Measurements from ENCODE around the gene SH2D4B.
"Not testable (repeated sequence)": the region's sequence is repeated elsewhere in the genome, so short reads cannot be mapped to it uniquely, and the experiment has no call there.

Gene SH2D4B

DNA sequence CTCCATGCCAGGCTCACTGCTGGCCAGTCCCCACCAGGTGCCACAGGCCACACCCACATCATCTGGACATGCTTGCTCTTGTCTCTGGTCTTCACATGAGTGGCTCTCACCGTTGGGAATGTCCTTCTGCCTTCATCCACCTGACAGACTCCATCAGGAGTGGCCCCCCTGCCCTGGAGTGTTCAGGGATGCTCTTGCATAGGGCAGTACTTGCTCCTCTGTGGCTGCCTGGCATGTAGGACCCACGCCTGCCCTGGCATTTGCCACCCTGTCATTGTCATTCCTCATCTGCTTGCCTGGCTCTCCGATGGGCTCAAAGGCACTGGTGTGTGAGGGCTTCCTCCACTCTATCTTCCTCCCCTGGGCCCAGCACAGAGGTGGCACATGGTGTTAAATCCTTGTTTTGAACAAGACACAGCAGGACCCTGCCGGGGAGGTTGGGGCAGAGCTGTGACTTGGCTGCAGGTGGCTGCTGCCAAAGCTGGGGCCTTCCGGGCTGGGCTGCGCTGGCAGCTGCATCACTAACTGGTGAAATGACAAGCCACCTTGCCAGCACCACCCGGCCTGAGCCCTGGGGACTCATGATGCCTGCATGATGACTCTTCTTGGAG is 1.8 kb downstream of the SH2D4B start:
- H3K4me3 Mint-ChIP-seq: no peak overlapping the region
- H3K4me1 Mint-ChIP-seq (ENCODE audit: low read depth): peaks cover 24% of the 10 kb centered on the region
- no peak overlapping the region for H3K27ac Mint-ChIP-seq
- H3K9me3 Mint-ChIP-seq: no peaks in the 10 kb centered on the region
- intact Hi-C loops (cut with micrococcal nuclease): loop anchor here (5.0 kb wide), 1 partner anchor 58 kb away; no protein-coding TSS in a partner anchor
- H3K36me3 Mint-ChIP-seq (ENCODE audit: low read depth): no peaks in the 10 kb centered on the region
- H3K27me3 Mint-ChIP-seq: peaks cover 2% of the 10 kb centered on the region

DNA sequence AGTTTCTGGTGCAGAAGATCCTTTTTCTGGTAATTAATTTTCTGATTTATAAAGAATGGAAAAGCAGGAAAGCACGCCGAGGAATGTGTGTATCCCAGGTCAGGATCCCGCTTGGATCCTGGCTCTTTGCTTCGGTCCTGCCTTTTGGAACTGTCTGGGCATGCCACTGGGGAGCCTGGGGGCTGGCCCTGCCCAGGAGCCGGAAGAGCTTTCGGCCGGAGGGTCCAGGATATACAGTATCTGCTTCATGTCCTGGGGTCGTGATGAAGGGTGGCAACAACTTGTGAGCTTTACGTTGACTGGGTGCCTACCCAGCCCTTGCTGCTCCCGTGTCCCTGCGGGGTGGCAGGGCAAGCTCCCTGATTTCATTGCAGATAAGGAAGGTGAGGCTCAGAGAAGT is 2.4 kb downstream of the SH2D4B start:
- H3K4me1 Mint-ChIP-seq (ENCODE audit: low read depth): peaks cover 26% of the 10 kb centered on the region
- H3K36me3 Mint-ChIP-seq (ENCODE audit: low read depth): no peaks in the 10 kb centered on the region
- intact Hi-C loops (cut with micrococcal nuclease): no loop called here
- H3K27ac Mint-ChIP-seq: no peak overlapping the region
- H3K9me3 Mint-ChIP-seq: no peaks in the 10 kb centered on the region
- no peak overlapping the region for H3K4me3 Mint-ChIP-seq
- peaks cover 5% of the 10 kb centered on the region for H3K27me3 Mint-ChIP-seq

DNA sequence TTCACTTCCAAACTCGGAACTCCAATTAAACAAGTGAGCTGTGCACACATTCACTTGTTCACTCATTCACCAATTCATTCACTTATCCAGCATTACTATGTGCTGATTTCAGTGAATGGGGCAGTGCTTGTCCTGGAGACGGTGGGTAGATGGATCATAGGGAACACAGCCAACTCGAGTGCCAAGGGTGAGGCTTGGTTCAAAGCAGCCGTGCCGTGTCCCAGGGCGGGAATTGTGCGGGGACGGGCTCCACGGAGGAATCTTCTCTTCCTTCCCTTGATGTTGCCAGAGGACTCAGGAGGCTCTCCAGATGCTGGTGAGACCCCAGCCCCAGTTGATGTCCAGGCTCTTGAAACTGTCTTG is 2.9 kb downstream of the SH2D4B start:
- H3K27ac Mint-ChIP-seq: no peak overlapping the region
- peaks cover 9% of the 10 kb centered on the region for H3K27me3 Mint-ChIP-seq
- peaks cover 27% of the 10 kb centered on the region for H3K4me1 Mint-ChIP-seq (ENCODE audit: low read depth)
- intact Hi-C loops (cut with micrococcal nuclease): no loop called here
- no peaks in the 10 kb centered on the region for H3K9me3 Mint-ChIP-seq
- no peak overlapping the region for H3K4me3 Mint-ChIP-seq
- H3K36me3 Mint-ChIP-seq (ENCODE audit: low read depth): no peaks in the 10 kb centered on the region

DNA sequence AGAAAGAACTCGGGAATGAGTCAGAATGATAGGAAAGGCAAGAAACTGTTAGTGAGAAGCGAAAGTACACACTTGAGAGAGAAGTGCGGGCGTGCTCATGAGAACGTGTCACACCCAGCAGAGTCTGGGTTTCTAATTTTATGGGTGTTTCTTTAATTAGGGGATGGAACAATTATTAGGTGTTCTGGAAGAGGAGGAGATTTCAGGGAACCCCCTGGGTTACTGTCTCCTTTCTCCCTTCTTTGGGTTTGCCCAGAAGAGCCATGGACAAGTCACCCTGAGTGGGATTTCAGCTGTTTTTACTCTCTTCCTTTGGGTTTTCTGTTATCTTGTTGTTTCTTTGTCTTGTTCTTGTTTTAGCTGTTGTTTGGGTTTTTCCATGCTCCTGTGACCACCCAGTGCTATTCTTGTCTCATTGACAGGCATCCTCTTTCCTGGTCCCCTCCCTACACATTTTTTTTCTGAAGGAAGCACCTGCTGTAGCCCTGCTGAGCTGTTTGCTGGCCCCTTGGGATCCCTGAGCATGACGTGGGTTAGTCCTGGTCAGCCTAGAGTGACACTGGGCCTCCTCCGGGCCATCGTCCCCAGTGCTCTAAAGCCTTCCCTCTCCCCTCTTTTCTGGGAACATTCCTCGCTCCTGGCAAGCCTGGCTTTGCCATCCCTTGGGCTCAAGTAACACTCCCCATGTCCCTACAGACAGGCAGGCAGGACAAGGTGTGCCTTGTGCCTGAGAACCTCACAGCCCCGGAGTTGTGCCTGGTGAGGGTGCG is 3.5 kb downstream of the SH2D4B start:
- no peaks in the 10 kb centered on the region for H3K9me3 Mint-ChIP-seq
- no peak overlapping the region for H3K27ac Mint-ChIP-seq
- H3K4me3 Mint-ChIP-seq: no peak overlapping the region
- H3K36me3 Mint-ChIP-seq (ENCODE audit: low read depth): no peaks in the 10 kb centered on the region
- intact Hi-C loops (cut with micrococcal nuclease): no loop called here
- H3K4me1 Mint-ChIP-seq (ENCODE audit: low read depth): peaks cover 22% of the 10 kb centered on the region
- H3K27me3 Mint-ChIP-seq: peaks cover 11% of the 10 kb centered on the region

DNA sequence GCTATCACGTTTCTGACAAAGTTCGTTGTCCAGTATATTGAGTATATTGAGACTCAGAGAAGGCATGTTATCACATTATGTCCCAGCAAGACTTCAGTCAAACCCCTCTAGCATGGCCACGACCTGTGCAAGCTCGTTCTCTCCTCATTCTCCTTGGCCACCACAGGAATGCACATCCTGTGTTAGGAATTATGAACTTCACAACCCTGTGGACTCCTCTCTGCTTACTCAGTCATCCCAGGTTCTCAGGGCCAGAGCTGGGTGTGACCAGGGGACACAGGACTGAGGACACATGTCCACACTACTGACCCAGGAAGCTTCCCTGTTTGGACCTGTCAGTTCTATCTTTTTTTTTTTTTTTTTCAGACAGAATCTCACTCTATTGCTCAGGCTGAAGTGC is 4.4 kb downstream of the SH2D4B start:
- intact Hi-C loops (cut with micrococcal nuclease): no loop called here
- Mint-ChIP-seq H3K4me3 (no peak overlapping the region), H3K4me1 (ENCODE audit: low read depth) (peaks cover 18% of the 10 kb centered on the region), H3K27ac (no peak overlapping the region), H3K27me3 (peaks cover 12% of the 10 kb centered on the region), H3K36me3 (ENCODE audit: low read depth) (no peaks in the 10 kb centered on the region), H3K9me3 (no peaks in the 10 kb centered on the region)

DNA sequence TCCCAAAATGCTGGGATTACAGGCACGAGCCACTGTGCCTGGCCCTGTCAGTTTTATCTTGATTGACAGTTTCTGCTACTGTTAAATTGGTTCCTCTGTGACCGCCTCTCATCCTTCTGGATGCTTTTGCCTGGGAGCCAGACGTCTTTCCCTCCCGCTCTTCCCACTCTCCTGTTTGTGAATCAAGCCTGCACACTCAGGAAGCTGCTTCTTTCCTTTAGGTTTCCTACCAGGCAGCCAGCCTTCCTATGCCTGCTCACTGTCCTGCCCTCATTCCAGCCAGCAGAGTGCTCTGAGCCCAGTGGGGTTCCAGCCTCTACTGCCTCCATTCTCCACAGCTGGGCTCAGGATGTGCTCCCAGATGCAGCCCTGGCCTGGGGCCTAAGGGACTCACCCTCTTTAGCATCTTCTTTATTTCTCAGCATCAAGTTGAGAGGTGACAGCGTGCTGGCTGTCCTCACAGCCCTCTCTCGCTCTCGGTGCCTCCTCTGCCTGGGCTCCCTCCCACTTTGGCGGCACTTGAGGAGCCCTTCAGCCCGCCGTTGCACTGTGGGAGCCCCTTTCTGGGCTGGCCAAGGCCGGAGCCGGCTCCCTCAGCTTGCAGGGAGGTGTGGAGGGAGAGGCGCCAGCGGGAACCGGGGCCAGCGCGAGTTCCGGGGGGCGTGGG is 5.1 kb downstream of the SH2D4B start:
- no peaks in the 10 kb centered on the region for H3K36me3 Mint-ChIP-seq (ENCODE audit: low read depth)
- no peak overlapping the region for H3K4me3 Mint-ChIP-seq
- no peak overlapping the region for H3K27ac Mint-ChIP-seq
- peaks cover 12% of the 10 kb centered on the region for H3K27me3 Mint-ChIP-seq
- peaks cover 18% of the 10 kb centered on the region for H3K4me1 Mint-ChIP-seq (ENCODE audit: low read depth)
- intact Hi-C loops (cut with micrococcal nuclease): no loop called here
- H3K9me3 Mint-ChIP-seq: no peaks in the 10 kb centered on the region

DNA sequence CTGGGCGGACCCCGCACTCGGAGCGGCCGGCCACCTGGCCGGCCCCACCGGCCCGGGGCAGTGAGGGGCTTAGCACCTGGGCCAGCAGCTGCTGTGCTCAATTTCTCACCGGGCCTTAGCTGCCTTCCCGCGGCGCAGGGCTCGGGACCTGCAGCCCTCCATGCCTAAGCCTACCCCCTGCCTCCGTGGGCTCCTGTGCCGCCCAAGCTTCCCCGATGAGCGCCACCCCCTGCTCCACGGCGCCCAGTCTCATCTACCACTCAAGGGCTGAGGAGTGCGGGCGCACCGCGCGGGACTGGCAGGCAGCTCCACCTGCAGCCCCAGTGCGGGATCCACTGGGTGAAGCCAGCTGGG is 5.6 kb downstream of the SH2D4B start:
- H3K4me3 Mint-ChIP-seq; H3K27ac Mint-ChIP-seq; intact Hi-C loops (cut with micrococcal nuclease); H3K9me3 Mint-ChIP-seq; H3K36me3 Mint-ChIP-seq (ENCODE audit: low read depth): not testable (repeated sequence)
- H3K27me3 Mint-ChIP-seq: peaks cover 12% of the 10 kb centered on the region
- peaks cover 18% of the 10 kb centered on the region for H3K4me1 Mint-ChIP-seq (ENCODE audit: low read depth)

DNA sequence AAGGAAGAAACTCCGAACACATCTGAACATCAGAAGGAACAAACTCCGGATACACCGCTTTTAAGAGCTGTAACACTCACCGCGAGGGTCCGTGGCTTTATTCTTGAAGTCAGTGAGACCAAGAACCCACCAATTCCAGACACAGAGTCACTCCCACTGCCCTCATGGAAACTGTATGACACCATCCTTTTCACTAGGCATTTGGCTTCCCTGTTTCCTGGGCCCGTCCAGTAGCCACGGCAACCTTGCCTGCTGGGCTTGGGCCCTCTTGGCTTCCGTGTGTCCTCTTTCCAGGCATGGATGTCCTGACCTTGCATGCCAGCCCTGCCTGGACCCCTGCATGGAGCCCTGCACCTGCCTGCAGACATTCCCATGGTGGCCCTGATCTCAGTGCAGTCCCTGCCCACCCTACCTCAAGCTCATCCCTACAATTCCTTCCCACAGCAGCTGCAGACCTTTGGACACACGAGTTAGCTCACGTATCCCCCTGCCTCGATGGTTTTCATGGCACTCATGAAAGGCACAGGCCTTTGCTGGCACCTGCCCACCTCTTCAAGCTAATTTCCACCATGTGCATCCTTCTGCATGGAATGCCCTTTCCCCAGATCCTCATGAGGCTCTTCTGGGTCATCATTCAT is 6.7 kb downstream of the SH2D4B start:
- Mint-ChIP-seq H3K27me3 (peaks cover 14% of the 10 kb centered on the region), H3K9me3 (no peaks in the 10 kb centered on the region), H3K27ac (no peak overlapping the region), H3K4me3 (no peak overlapping the region), H3K4me1 (ENCODE audit: low read depth) (peaks cover 18% of the 10 kb centered on the region), H3K36me3 (ENCODE audit: low read depth) (no peaks in the 10 kb centered on the region)
- intact Hi-C loops (cut with micrococcal nuclease): no loop called here

DNA sequence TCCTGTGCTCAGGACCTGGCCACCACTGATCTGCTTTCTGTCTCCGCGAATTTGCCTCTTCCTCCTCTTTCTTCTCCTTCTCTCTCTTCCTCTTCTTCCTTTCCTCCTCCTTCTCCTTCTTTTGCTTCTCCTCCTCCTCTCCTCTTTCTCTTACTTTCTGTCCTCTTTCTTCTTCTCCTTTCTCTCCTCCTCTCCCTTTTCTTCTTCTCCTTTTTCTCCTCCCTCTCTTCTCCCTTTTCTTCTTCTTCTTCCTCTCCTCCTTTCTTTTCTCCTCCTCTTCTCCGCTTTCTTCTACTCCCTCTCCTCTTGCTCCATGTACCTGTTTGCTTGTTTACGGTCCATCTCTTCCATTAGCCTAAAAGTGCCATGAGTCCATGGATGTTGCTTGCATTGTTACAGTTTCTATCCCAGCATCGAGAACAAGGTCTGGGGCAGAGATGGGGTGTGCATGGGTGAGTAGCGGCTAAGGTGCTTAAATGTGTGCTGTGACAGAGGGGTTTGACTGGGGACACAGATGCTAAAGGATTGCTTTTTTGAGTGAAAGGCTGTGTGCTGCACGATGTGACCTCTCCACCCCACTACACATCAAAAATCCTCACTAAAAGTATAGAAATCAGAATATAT is 7.7 kb downstream of the SH2D4B start:
- intact Hi-C loops (cut with micrococcal nuclease): no loop called here
- Mint-ChIP-seq H3K4me3 (no peak overlapping the region), H3K36me3 (ENCODE audit: low read depth) (no peaks in the 10 kb centered on the region), H3K9me3 (no peaks in the 10 kb centered on the region), H3K4me1 (ENCODE audit: low read depth) (peaks cover 18% of the 10 kb centered on the region), H3K27me3 (peaks cover 14% of the 10 kb centered on the region), H3K27ac (no peak overlapping the region)

DNA sequence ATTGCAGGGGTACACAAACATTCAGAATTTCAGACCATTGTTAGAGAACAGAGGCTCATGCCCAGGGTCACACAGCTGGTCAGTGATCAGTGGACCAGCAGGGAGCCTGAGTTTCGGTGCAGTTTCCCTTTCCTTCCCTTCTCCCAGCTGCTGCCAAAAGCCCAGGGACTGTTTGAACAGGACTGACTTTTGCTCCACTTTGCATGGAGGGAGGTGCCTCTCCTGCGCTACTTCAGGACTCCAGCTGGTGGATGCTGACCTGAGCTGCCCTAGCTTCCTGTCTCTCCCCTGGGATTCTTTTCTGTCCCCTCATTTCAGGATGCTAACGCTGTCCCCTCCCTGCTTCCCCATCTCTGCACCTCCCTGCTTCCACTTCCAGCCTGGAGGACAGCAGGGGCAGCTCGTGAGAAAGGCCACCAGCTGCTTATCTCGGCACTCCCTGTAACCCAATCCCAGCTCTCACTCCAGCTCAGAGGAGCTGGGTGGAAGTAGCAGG is 14.5 kb downstream of the SH2D4B start:
- H3K27me3 Mint-ChIP-seq: peaks cover 8% of the 10 kb centered on the region
- H3K36me3 Mint-ChIP-seq (ENCODE audit: low read depth): no peaks in the 10 kb centered on the region
- H3K9me3 Mint-ChIP-seq: no peaks in the 10 kb centered on the region
- peaks cover 5% of the 10 kb centered on the region for H3K4me1 Mint-ChIP-seq (ENCODE audit: low read depth)
- no peak overlapping the region for H3K4me3 Mint-ChIP-seq
- intact Hi-C loops (cut with micrococcal nuclease): no loop called here
- no peak overlapping the region for H3K27ac Mint-ChIP-seq

DNA sequence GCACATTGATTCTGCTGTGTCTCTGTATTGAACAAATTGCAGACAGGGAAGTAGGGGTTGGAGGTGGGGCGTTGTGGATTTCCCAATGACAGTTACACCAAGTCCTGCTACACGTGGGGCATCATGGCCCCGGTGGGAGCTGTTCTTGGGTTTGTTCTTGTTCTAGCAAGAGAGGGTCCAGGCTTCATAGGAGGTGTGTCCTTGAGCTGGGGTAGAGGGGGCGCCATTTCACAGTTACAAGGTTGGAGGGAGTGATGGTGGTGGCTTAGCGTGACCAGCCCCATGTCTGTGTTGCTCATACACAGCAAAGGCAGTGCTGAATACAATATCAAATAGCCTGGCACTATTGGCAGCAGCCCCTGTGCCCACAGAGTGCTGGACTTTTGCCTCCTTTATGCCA is 15.7 kb downstream of the SH2D4B start:
- Mint-ChIP-seq H3K4me3 (no peak overlapping the region), H3K4me1 (ENCODE audit: low read depth) (peaks cover 5% of the 10 kb centered on the region)

DNA sequence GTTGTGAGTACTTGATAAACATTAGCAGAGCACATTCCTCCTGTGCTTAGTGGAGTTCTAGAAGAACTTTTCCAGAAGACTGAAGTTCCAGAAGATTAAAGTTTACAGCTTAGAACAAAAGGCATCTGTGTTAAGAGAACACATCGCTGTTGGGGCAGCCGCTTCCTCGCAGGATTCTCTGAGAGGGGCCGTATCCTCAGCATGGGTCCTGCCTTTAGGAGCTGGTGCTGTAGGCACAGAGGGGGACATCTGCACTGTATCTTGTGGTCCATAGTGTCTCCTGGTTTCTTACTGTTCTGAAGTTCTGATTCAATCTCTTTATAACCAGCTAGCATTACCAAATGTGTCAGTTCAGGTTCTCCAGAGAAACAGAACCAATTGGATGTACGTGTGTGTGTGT is 16.3 kb downstream of the SH2D4B start:
- Mint-ChIP-seq H3K36me3 (ENCODE audit: low read depth) (no peaks in the 10 kb centered on the region), H3K4me3 (no peak overlapping the region), H3K4me1 (ENCODE audit: low read depth) (peaks cover 5% of the 10 kb centered on the region)

More for the DNA sequence above, 15.7 kb downstream of the SH2D4B start:
- no peaks in the 10 kb centered on the region for H3K9me3 Mint-ChIP-seq
- no peaks in the 10 kb centered on the region for H3K36me3 Mint-ChIP-seq (ENCODE audit: low read depth)
- peaks cover 8% of the 10 kb centered on the region for H3K27me3 Mint-ChIP-seq
- H3K27ac Mint-ChIP-seq: no peak overlapping the region
- intact Hi-C loops (cut with micrococcal nuclease): no loop called here

DNA sequence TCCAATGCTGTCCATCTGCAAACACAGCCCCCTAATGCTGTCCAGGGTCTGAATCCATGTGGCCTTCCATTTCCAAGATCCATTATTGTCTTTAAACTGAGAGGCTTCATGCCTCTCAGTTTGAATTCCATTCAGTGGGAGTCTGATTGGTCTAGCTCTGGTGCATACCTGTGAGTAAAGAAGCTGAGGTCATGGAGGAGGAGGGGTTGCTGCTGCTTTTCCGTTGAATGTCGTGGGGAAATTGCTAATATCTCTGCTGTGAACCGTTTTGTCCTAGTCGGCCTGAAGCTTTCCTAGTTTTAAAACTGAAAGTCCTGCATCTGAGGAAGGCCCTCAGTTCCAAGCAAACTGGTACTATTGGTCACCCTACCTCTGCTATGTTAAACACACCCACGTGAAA is 17.7 kb downstream of the SH2D4B start:
- intact Hi-C loops (cut with micrococcal nuclease): no loop called here
- no peak overlapping the region for H3K27ac Mint-ChIP-seq
- no peaks in the 10 kb centered on the region for H3K9me3 Mint-ChIP-seq
- H3K27me3 Mint-ChIP-seq: peaks cover 5% of the 10 kb centered on the region
- H3K4me1 Mint-ChIP-seq (ENCODE audit: low read depth): peaks cover 5% of the 10 kb centered on the region
- H3K36me3 Mint-ChIP-seq (ENCODE audit: low read depth): no peaks in the 10 kb centered on the region
- no peak overlapping the region for H3K4me3 Mint-ChIP-seq

More for the DNA sequence above, 16.3 kb downstream of the SH2D4B start:
- no peak overlapping the region for H3K27ac Mint-ChIP-seq
- intact Hi-C loops (cut with micrococcal nuclease): no loop called here
- H3K9me3 Mint-ChIP-seq: no peaks in the 10 kb centered on the region
- H3K27me3 Mint-ChIP-seq: peaks cover 5% of the 10 kb centered on the region

DNA sequence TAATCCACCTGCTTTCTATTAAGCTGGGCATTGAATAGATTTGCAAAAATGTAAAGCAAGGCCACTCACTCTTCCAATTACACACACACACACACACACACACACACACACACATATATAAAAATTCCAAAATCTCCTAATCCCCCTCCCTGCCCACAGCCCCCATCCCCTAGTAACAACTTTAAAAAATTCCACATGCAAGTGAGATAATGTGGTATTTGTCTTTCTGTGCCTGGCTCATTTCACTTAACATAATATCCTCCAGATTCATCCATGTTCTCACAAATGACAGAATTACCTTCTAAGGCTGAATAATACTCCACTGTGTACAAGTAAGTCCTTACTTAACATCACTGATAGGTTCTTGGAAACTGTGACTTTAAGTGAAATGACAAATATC is 24.2 kb downstream of the SH2D4B start:
- Mint-ChIP-seq H3K27me3 (peaks cover 7% of the 10 kb centered on the region), H3K27ac (no peak overlapping the region), H3K36me3 (ENCODE audit: low read depth) (no peaks in the 10 kb centered on the region), H3K4me1 (ENCODE audit: low read depth) (no peaks in the 10 kb centered on the region), H3K9me3 (no peaks in the 10 kb centered on the region), H3K4me3 (no peak overlapping the region)
- intact Hi-C loops (cut with micrococcal nuclease): no loop called here
